ENCODE results near the gene NSD2. TPM values are rescaled to one million over a fixed set of nuclear protein-coding genes. Genes with fewer than 3 reads are reported as not detected.

NSD2 gene
- polyA plus RNA-seq, 1 donor from 2014 or later, result 51.6 TPM

DNA sequence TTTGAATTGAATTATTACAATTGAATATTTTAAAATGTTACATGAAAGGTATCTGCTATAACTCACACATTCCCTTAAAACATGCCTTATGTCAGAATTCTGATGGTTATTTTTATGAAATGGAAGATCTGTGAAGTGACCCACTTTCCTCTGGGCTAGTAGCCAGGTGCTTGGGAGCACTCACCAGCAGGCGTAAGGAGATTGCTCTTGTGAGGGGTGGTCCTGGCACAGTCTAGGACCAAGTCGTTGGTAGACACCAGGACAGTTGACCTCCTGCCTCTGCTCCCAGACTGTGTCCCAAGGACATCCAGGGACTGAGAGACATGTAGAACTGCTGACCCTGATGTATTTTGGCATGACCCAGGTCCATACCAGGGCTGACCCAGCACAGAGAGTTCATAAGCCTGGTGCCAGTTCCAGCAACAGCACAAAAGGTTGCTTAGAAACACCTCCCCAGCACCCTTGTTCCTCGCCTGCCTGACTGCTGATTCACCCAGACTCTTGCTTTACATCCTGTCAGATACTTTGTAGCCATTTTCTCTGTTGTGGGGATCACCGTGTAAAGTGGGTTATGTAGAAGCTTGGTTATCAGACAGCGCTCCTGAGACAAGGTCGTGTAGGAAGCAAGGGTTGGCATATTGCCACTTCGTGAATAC is 89.1 kb downstream of the NSD2 start:
- H3K27ac ChIP-seq (ENCODE audit: low read length), result no peak overlapping the region
- no peak overlapping the region for H2AFZ ChIP-seq (ENCODE audit: low read depth, low read length)
- H3K36me3 ChIP-seq (ENCODE audit: insufficient read depth, low read length), result peaks cover 12% of the 10 kb centered on the region
- no peaks in the 10 kb centered on the region for H3F3A ChIP-seq (ENCODE audit: insufficient read depth, low read length, poor library complexity, severe bottlenecking)
- H3K27me3 ChIP-seq (ENCODE audit: insufficient read depth, low read depth, low read length), result no peaks in the 10 kb centered on the region
- H3K9me3 ChIP-seq (ENCODE audit: low read length), result no peaks in the 10 kb centered on the region
- H3K9ac ChIP-seq (ENCODE audit: low read length), result no peak overlapping the region
- H4K20me1 ChIP-seq (ENCODE audit: insufficient read depth), result no peaks in the 10 kb centered on the region
- no peaks in the 10 kb centered on the region for H3K79me2 ChIP-seq (replicated peaks; ENCODE audit: insufficient read depth, low read length)
- H3K9me2 ChIP-seq (ENCODE audit: insufficient read depth, low read length), result no peaks in the 10 kb centered on the region
- TF ChIP-seq, protein P1, sequence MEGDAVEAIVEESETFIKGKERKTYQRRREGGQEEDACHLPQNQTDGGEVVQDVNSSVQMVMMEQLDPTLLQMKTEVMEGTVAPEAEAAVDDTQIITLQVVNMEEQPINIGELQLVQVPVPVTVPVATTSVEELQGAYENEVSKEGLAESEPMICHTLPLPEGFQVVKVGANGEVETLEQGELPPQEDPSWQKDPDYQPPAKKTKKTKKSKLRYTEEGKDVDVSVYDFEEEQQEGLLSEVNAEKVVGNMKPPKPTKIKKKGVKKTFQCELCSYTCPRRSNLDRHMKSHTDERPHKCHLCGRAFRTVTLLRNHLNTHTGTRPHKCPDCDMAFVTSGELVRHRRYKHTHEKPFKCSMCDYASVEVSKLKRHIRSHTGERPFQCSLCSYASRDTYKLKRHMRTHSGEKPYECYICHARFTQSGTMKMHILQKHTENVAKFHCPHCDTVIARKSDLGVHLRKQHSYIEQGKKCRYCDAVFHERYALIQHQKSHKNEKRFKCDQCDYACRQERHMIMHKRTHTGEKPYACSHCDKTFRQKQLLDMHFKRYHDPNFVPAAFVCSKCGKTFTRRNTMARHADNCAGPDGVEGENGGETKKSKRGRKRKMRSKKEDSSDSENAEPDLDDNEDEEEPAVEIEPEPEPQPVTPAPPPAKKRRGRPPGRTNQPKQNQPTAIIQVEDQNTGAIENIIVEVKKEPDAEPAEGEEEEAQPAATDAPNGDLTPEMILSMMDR (IDR thresholded peaks at IDR 0.05; ENCODE audit: poor library complexity, severe bottlenecking), result no peak
- TF ChIP-seq REST (IDR thresholded peaks at IDR 0.05; ENCODE audit: borderline replicate concordance), result no peak
- no peak for TF ChIP-seq EZH2 (IDR thresholded peaks at IDR 0.05; ENCODE audit: borderline replicate concordance, insufficient read depth, low read length, poor library complexity, severe bottlenecking)
- no peak for TF ChIP-seq MXI1 (conservative IDR thresholded peaks at IDR 0.05; ENCODE audit: poor library complexity, severe bottlenecking)
- no peak for TF ChIP-seq POLR2AphosphoS5 (IDR thresholded peaks at IDR 0.05)
- no peak for TF ChIP-seq EP300 (conservative IDR thresholded peaks at IDR 0.05; ENCODE audit: poor library complexity, severe bottlenecking)
- no peak for TF ChIP-seq RAD21 (conservative IDR thresholded peaks at IDR 0.05)
- TF ChIP-seq SMC3 (conservative IDR thresholded peaks at IDR 0.05; ENCODE audit: poor library complexity), result no peak
- no peak for TF ChIP-seq TAF1 (IDR thresholded peaks at IDR 0.05; ENCODE audit: low read depth)
- no peak overlapping the region for H3K4me3 ChIP-seq (ENCODE audit: low read length)
- H3K4me2 ChIP-seq (ENCODE audit: low read length), result no peak overlapping the region

- Histone ChIP-seq H3K9me2 (ENCODE audit: insufficient read depth, low read length) (no peaks in the 10 kb centered on the region), H3K9ac (ENCODE audit: low read length) (no peak overlapping the region), H3K4me2 (ENCODE audit: low read length) (no peak overlapping the region), H3K79me2 (replicated peaks; ENCODE audit: insufficient read depth, low read length) (no peaks in the 10 kb centered on the region), H4K20me1 (ENCODE audit: insufficient read depth) (no peaks in the 10 kb centered on the region), H3K27me3 (ENCODE audit: insufficient read depth, low read depth, low read length) (no peaks in the 10 kb centered on the region), H3K27ac (ENCODE audit: low read length) (no peak overlapping the region), H3K9me3 (ENCODE audit: low read length) (no peaks in the 10 kb centered on the region), H2AFZ (ENCODE audit: low read depth, low read length) (no peak overlapping the region), H3K36me3 (ENCODE audit: insufficient read depth, low read length) (peaks cover 9% of the 10 kb centered on the region), H3F3A (ENCODE audit: insufficient read depth, low read length, poor library complexity, severe bottlenecking) (no peaks in the 10 kb centered on the region), H3K4me3 (ENCODE audit: low read length) (no peak overlapping the region)
- TF ChIP-seq MXI1 (conservative IDR thresholded peaks at IDR 0.05; ENCODE audit: poor library complexity, severe bottlenecking), result no peak
Measured at GRCh38 chr4:1961038-1961437, 89.8 kb downstream of the NSD2 start.
